ENCODE results near the gene DMXL2.
"Not testable (repeated sequence)": the region's sequence is repeated elsewhere in the genome, so short reads cannot be mapped to it uniquely, and the experiment has no call there.

Gene DMXL2

GRCh38 chr15:51621936-51622603, 501 bp downstream of the DMXL2 start:
- peak; percentile 76 for DNase-seq (ENCODE audit: low read depth)

GRCh38 chr15:51621155-51621765, 1.3 kb downstream of the DMXL2 start:
- DNase-seq (ENCODE audit: low read depth): no peak

GRCh38 chr15:51620641-51621040, 1.9 kb downstream of the DMXL2 start:
- DNase-seq (ENCODE audit: low read depth): no peak

GRCh38 chr15:51620122-51620521, 2.4 kb downstream of the DMXL2 start:
- DNase-seq (ENCODE audit: low read depth): no peak

GRCh38 chr15:51619331-51620035, 3.1 kb downstream of the DMXL2 start:
- no peak for DNase-seq (ENCODE audit: low read depth)

GRCh38 chr15:51617886-51618285, 4.7 kb downstream of the DMXL2 start:
- DNase-seq (ENCODE audit: low read depth): no peak

- no peak for DNase-seq (ENCODE audit: low read depth)
These were observed 8.6 kb downstream of the DMXL2 start for GRCh38 chr15:51613951-51614350.

- not testable (repeated sequence) for DNase-seq (ENCODE audit: low read depth)
These were observed 9.9 kb downstream of the DMXL2 start for GRCh38 chr15:51612669-51613068.

GRCh38 chr15:51603462-51603948, 19.1 kb downstream of the DMXL2 start:
- not testable (repeated sequence) for DNase-seq (ENCODE audit: low read depth)

GRCh38 chr15:51603002-51603401, 19.6 kb downstream of the DMXL2 start:
- DNase-seq (ENCODE audit: low read depth): no peak

- DNase-seq (ENCODE audit: low read depth): no peak
These were observed 20.1 kb downstream of the DMXL2 start for GRCh38 chr15:51602484-51602883.

- no peak for DNase-seq (ENCODE audit: low read depth)
These were observed 20.8 kb downstream of the DMXL2 start for GRCh38 chr15:51601801-51602200.

- DNase-seq (ENCODE audit: low read depth): peak; percentile 53
These were observed 22.5 kb downstream of the DMXL2 start for GRCh38 chr15:51600114-51600513.

GRCh38 chr15:51589881-51590568, 32.5 kb downstream of the DMXL2 start:
- DNase-seq (ENCODE audit: low read depth): no peak

GRCh38 chr15:51588966-51589365, 33.6 kb downstream of the DMXL2 start:
- no peak for DNase-seq (ENCODE audit: low read depth)

- no peak for DNase-seq (ENCODE audit: low read depth)
These were observed 36.6 kb downstream of the DMXL2 start for GRCh38 chr15:51585986-51586385.

- DNase-seq (ENCODE audit: low read depth): peak; percentile 43
These were observed 41.6 kb downstream of the DMXL2 start for GRCh38 chr15:51580982-51581381.

GRCh38 chr15:51580385-51580784, 42.2 kb downstream of the DMXL2 start:
- DNase-seq (ENCODE audit: low read depth): no peak

GRCh38 chr15:51579012-51579411, 43.6 kb downstream of the DMXL2 start:
- peak; percentile 44 for DNase-seq (ENCODE audit: low read depth)

- DNase-seq (ENCODE audit: low read depth): no peak
These were observed 44.8 kb downstream of the DMXL2 start for GRCh38 chr15:51577636-51578304.

- DNase-seq (ENCODE audit: low read depth): peak; percentile 88
These were observed 45.6 kb downstream of the DMXL2 start for GRCh38 chr15:51576911-51577500.

All from iris pigment epithelial cell (primary cell).